ENCODE measurements around the gene ICAM5.

DNA sequence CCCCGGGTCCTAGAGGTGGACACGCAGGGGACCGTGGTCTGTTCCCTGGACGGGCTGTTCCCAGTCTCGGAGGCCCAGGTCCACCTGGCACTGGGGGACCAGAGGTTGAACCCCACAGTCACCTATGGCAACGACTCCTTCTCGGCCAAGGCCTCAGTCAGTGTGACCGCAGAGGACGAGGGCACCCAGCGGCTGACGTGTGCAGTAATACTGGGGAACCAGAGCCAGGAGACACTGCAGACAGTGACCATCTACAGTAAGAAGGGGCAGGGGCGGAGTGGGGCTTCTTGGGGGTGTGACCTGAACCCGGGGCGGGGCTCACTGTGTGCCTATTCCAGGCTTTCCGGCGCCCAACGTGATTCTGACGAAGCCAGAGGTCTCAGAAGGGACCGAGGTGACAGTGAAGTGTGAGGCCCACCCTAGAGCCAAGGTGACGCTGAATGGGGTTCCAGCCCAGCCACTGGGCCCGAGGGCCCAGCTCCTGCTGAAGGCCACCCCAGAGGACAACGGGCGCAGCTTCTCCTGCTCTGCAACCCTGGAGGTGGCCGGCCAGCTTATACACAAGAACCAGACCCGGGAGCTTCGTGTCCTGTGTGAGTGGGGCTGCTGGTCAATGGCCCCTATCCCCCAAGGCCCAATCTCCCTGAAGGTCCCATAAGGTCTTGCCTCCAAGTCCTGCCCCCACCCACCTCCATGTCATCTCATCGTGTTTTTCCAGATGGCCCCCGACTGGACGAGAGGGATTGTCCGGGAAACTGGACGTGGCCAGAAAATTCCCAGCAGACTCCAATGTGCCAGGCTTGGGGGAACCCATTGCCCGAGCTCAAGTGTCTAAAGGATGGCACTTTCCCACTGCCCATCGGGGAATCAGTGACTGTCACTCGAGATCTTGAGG lies 5.4 kb upstream of the ICAM5 start:
- TF ChIP-seq TCF7L2 (IDR thresholded peaks at IDR 0.05; ENCODE audit: low read depth, low read length) (no peak), POLR2AphosphoS5 (IDR thresholded peaks at IDR 0.05; ENCODE audit: low read depth, low read length) (no peak), SIN3A (IDR thresholded peaks at IDR 0.05; ENCODE audit: borderline replicate concordance, insufficient read depth, low read depth, low read length) (no peak)
- TF ChIP-seq, protein P1, sequence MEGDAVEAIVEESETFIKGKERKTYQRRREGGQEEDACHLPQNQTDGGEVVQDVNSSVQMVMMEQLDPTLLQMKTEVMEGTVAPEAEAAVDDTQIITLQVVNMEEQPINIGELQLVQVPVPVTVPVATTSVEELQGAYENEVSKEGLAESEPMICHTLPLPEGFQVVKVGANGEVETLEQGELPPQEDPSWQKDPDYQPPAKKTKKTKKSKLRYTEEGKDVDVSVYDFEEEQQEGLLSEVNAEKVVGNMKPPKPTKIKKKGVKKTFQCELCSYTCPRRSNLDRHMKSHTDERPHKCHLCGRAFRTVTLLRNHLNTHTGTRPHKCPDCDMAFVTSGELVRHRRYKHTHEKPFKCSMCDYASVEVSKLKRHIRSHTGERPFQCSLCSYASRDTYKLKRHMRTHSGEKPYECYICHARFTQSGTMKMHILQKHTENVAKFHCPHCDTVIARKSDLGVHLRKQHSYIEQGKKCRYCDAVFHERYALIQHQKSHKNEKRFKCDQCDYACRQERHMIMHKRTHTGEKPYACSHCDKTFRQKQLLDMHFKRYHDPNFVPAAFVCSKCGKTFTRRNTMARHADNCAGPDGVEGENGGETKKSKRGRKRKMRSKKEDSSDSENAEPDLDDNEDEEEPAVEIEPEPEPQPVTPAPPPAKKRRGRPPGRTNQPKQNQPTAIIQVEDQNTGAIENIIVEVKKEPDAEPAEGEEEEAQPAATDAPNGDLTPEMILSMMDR (IDR thresholded peaks at IDR 0.05) = no peak
- TF ChIP-seq, protein P2, sequence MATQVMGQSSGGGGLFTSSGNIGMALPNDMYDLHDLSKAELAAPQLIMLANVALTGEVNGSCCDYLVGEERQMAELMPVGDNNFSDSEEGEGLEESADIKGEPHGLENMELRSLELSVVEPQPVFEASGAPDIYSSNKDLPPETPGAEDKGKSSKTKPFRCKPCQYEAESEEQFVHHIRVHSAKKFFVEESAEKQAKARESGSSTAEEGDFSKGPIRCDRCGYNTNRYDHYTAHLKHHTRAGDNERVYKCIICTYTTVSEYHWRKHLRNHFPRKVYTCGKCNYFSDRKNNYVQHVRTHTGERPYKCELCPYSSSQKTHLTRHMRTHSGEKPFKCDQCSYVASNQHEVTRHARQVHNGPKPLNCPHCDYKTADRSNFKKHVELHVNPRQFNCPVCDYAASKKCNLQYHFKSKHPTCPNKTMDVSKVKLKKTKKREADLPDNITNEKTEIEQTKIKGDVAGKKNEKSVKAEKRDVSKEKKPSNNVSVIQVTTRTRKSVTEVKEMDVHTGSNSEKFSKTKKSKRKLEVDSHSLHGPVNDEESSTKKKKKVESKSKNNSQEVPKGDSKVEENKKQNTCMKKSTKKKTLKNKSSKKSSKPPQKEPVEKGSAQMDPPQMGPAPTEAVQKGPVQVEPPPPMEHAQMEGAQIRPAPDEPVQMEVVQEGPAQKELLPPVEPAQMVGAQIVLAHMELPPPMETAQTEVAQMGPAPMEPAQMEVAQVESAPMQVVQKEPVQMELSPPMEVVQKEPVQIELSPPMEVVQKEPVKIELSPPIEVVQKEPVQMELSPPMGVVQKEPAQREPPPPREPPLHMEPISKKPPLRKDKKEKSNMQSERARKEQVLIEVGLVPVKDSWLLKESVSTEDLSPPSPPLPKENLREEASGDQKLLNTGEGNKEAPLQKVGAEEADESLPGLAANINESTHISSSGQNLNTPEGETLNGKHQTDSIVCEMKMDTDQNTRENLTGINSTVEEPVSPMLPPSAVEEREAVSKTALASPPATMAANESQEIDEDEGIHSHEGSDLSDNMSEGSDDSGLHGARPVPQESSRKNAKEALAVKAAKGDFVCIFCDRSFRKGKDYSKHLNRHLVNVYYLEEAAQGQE (IDR thresholded peaks at IDR 0.05; ENCODE audit: insufficient read depth in 1 of 2, low read depth in 2 of 2, low read length in 1 of 2) = no peak

Data from Panc1 (cell line).